ENCODE measurements around the gene IL17REL. TPM values are rescaled to one million over a fixed set of nuclear protein-coding genes. Genes with fewer than 3 reads are reported as not detected.

The IL17REL gene
- total and polyA plus RNA-seq, 4 donors, result 0.02 to 0.51 (median 0.19) TPM; not detected in 1

- DNase-seq, result no peak
Measured at GRCh38 chr22:49996119-49996517, 16.4 kb downstream of the IL17REL start.

GRCh38 chr22:49995361-49996118, 17.0 kb downstream of the IL17REL start:
- peaks cover 0 to 6% (median 0%) of the 10 kb centered on the region in 4 donors for H3K9me3 ChIP-seq (ENCODE audit: control insufficient read depth in 4 of 4, insufficient read depth in 3 of 4, low read length in 3 of 4)
- WGBS, 2 donors, result 89 to 92% methylated on average over 10 of the region's 10 CpGs
- no peak for DNase-seq

More at GRCh38 chr22:49996119-49996517, 16.4 kb downstream of the IL17REL start:
- TF ChIP-seq CTCF (IDR thresholded peaks at IDR 0.05; ENCODE audit: control extremely low read depth, extremely low read depth), result no peak
- WGBS, 2 donors, result 84 to 86% methylated on average over 4 of the region's 4 CpGs
- no peak overlapping the region for H3K27ac ChIP-seq (ENCODE audit: low read depth in 1 of 2, low read length in 1 of 2)
- peaks cover 0 to 11% (median 2%) of the 10 kb centered on the region in 3 donors for H3K27me3 ChIP-seq (ENCODE audit: control insufficient read depth in 3 of 3, insufficient read depth in 3 of 3, low read length in 2 of 3)
- no peak overlapping the region for H3K9ac ChIP-seq (ENCODE audit: insufficient read depth in 1 of 2, low read length in 2 of 2)
- H3K4me1 ChIP-seq (ENCODE audit: control insufficient read depth in 5 of 5, insufficient read depth in 5 of 5, low read length in 5 of 5), result peaks cover 0 to 8% (median 0%) of the 10 kb centered on the region in 5 donors
- H3K36me3 ChIP-seq (ENCODE audit: control insufficient read depth in 4 of 4, insufficient read depth in 4 of 4, low read length in 4 of 4), result no peaks in the 10 kb centered on the region
- peaks cover 0 to 4% (median 0%) of the 10 kb centered on the region in 4 donors for H3K9me3 ChIP-seq (ENCODE audit: control insufficient read depth in 4 of 4, insufficient read depth in 3 of 4, low read length in 3 of 4)
- ATAC-seq (ENCODE audit: insufficient read depth, low FRiP score), result no peak
- H3K4me3 ChIP-seq, result no peak overlapping the region

GRCh38 chr22:49995041-49995360, 17.6 kb downstream of the IL17REL start:
- no peak overlapping the region for H3K4me3 ChIP-seq
- TF ChIP-seq CTCF (IDR thresholded peaks at IDR 0.05; ENCODE audit: control extremely low read depth, extremely low read depth), result no peak
- 70 to 77% methylated on average over 3 of the region's 3 CpGs for WGBS, 2 donors
- peaks cover 0 to 8% (median 0%) of the 10 kb centered on the region in 5 donors for H3K4me1 ChIP-seq (ENCODE audit: control insufficient read depth in 5 of 5, insufficient read depth in 5 of 5, low read length in 5 of 5)
- DNase-seq, result no peak
- H3K9ac ChIP-seq (ENCODE audit: insufficient read depth in 1 of 2, low read length in 2 of 2), result no peak overlapping the region
- H3K36me3 ChIP-seq (ENCODE audit: control insufficient read depth in 4 of 4, insufficient read depth in 4 of 4, low read length in 4 of 4), result no peaks in the 10 kb centered on the region
- H3K27ac ChIP-seq (ENCODE audit: low read depth in 1 of 2, low read length in 1 of 2), result no peak overlapping the region
- H3K27me3 ChIP-seq (ENCODE audit: control insufficient read depth in 3 of 3, insufficient read depth in 3 of 3, low read length in 2 of 3), result peaks cover 0 to 3% (median 0%) of the 10 kb centered on the region in 3 donors
- ATAC-seq (ENCODE audit: insufficient read depth, low FRiP score), result no peak
- peaks cover 0 to 6% (median 0%) of the 10 kb centered on the region in 4 donors for H3K9me3 ChIP-seq (ENCODE audit: control insufficient read depth in 4 of 4, insufficient read depth in 3 of 4, low read length in 3 of 4)

More at GRCh38 chr22:49995361-49996118, 17.0 kb downstream of the IL17REL start:
- no peaks in the 10 kb centered on the region for H3K36me3 ChIP-seq (ENCODE audit: control insufficient read depth in 4 of 4, insufficient read depth in 4 of 4, low read length in 4 of 4)
- no peak overlapping the region for H3K27ac ChIP-seq (ENCODE audit: low read depth in 1 of 2, low read length in 1 of 2)
- H3K27me3 ChIP-seq (ENCODE audit: control insufficient read depth in 3 of 3, insufficient read depth in 3 of 3, low read length in 2 of 3), result peaks cover 0 to 8% (median 2%) of the 10 kb centered on the region in 3 donors
- no peak for TF ChIP-seq CTCF (IDR thresholded peaks at IDR 0.05; ENCODE audit: control extremely low read depth, extremely low read depth)
- H3K4me1 ChIP-seq (ENCODE audit: control insufficient read depth in 5 of 5, insufficient read depth in 5 of 5, low read length in 5 of 5), result peaks cover 0 to 8% (median 0%) of the 10 kb centered on the region in 5 donors
- no peak overlapping the region for H3K9ac ChIP-seq (ENCODE audit: insufficient read depth in 1 of 2, low read length in 2 of 2)
- no peak overlapping the region for H3K4me3 ChIP-seq
- ATAC-seq (ENCODE audit: insufficient read depth, low FRiP score), result no peak
